CD4-positive, alpha-beta memory T cell (primary cell): ENCODE data around the gene PER2. TPM values are rescaled to one million over a fixed set of nuclear protein-coding genes. Genes with fewer than 3 reads are reported as not detected.
A peak's percentile ranks its signal among the peaks of the same experiment; 100 is the strongest.

Experiments used
- CTCF ChIA-PET: fragments of 350-600 bp; sonication (Branson Sonifier 250); formaldehyde crosslinking; loops from one replicate; lab custom pipeline; 2021; ENCODE audit warnings: inconsistent platforms; ENCODE audit not compliant: partially characterized antibody; lab: Charles Lee
- POLR2A ChIA-PET: fragments of 350-600 bp; sonication (Branson Sonifier 250); formaldehyde crosslinking; loops from one replicate; lab custom pipeline; 2021; ENCODE audit not compliant: partially characterized antibody; lab: Charles Lee
- DNase-seq, 5 donors: peaks; one replicate each; pipeline versions ENCODE4 v3.0.0 to v3.0.0-alpha.2; 2020 to 2022; ENCODE audit warnings: mixed read lengths in 1 of 5
- H3K27ac ChIP-seq: one replicate; pipeline ENCODE4 v1.7.0; 2013; ENCODE audit warnings: low read depth, low read length
- H3K27me3 ChIP-seq: 2 replicates; pipeline ENCODE4 v1.7.0; 2013; ENCODE audit warnings: mild to moderate bottlenecking, low read length, moderate library complexity; ENCODE audit not compliant: insufficient read depth
- H3K36me3 ChIP-seq: 2 replicates; pipeline ENCODE4 v1.7.0; 2013; ENCODE audit warnings: mild to moderate bottlenecking, low read length, moderate library complexity; ENCODE audit not compliant: insufficient read depth
- H3K4me1 ChIP-seq: 2 replicates; pipeline ENCODE4 v1.7.0; 2013; ENCODE audit warnings: mild to moderate bottlenecking, low read length, moderate library complexity; ENCODE audit not compliant: insufficient read depth
- H3K4me3 ChIP-seq, 2 donors: one replicate each; pipeline ENCODE4 v1.7.0; 2013; ENCODE audit warnings: low read length in 2 of 2, mild to moderate bottlenecking in 1 of 2
- H3K9me3 ChIP-seq, 2 donors: one replicate each; pipeline ENCODE4 v1.7.0; 2013; ENCODE audit warnings: low read length in 2 of 2, control low read depth in 1 of 2; ENCODE audit not compliant: control insufficient read depth in 1 of 2
- H3K27ac Mint-ChIP-seq, 7 donors: one replicate each; pipeline ENCODE4 v1.8.0; 2020 to 2021; ENCODE audit warnings: mixed read lengths in 7 of 7, mild to moderate bottlenecking in 6 of 7, inconsistent platforms in 3 of 7, moderate library complexity in 3 of 7
- H3K27me3 Mint-ChIP-seq, 2 donors: one replicate each; pipeline ENCODE4 v1.8.0; 2020 to 2021; ENCODE audit warnings: mixed read lengths in 2 of 2
- H3K36me3 Mint-ChIP-seq, 2 donors: one replicate each; pipeline ENCODE4 v1.8.0; 2020 to 2021; ENCODE audit warnings: mixed read lengths in 2 of 2, inconsistent platforms in 1 of 2, mild to moderate bottlenecking in 1 of 2
- H3K4me1 Mint-ChIP-seq, 4 donors: one replicate each; pipeline ENCODE4 v1.8.0; 2020 to 2021; ENCODE audit warnings: mixed read lengths in 4 of 4, mild to moderate bottlenecking in 1 of 4
- H3K4me3 Mint-ChIP-seq, 8 donors: one replicate each; pipeline ENCODE4 v1.8.0; 2020 to 2021; ENCODE audit warnings: mixed read lengths in 8 of 8, mild to moderate bottlenecking in 7 of 8, moderate library complexity in 6 of 8, inconsistent platforms in 3 of 8
- H3K9me3 Mint-ChIP-seq, 8 donors: one replicate each; pipeline ENCODE4 v1.8.0; 2020 to 2021; ENCODE audit warnings: mixed read lengths in 8 of 8, mild to moderate bottlenecking in 5 of 8, inconsistent platforms in 3 of 8, moderate library complexity in 1 of 8
- intact Hi-C: fragments of 100-400 bp; cut with micrococcal nuclease; formaldehyde crosslinking; loops from one replicate; pipeline ENCODE4 v1.15.1; 2023
- polyA plus RNA-seq, 2 donors: library from polyadenylated mRNA; unstranded; fragments of 300-500 nt; fragmentation: Illumina TruSeq; gene quantifications; one replicate each; pipeline ENCODE4 v1.2.3, GENCODE V29; 2021
- total RNA-seq, 2 experiments: library from RNA; stranded (reverse); gene quantifications; one replicate each; pipeline ENCODE4 v1.2.3, GENCODE V29; 2021

Gene PER2
- total and polyA plus RNA-seq, 4 experiments from 2014 or later = 0.42 to 13.4 (median 8.4) TPM

GRCh38 chr2:238286095-238286494 lies 2.3 kb downstream of the PER2 start:
- Mint-ChIP-seq H3K27me3 (no peaks in the 10 kb centered on the region), H3K4me1 (peaks cover 24 to 73% (median 50%) of the 10 kb centered on the region in 4 donors), H3K4me3 (peak overlapping the region in 1 of 8 donors; percentile 10), H3K9me3 (no peaks in the 10 kb centered on the region), H3K27ac (peak overlapping the region in 3 of 7 donors; percentile 85 to 97 (median 91)), H3K36me3 (peaks cover 0 to 3% of the 10 kb centered on the region in 2 donors)
- no peaks in the 10 kb centered on the region for H3K9me3 ChIP-seq
- H3K27ac ChIP-seq = no peak overlapping the region
- H3K4me1 ChIP-seq = peaks cover 35% of the 10 kb centered on the region
- no peak for DNase-seq
- no peaks in the 10 kb centered on the region for H3K27me3 ChIP-seq
- no peak overlapping the region for H3K4me3 ChIP-seq
- H3K36me3 ChIP-seq = no peaks in the 10 kb centered on the region
- POLR2A ChIA-PET = no interaction called here
- CTCF ChIA-PET = no interaction called here
- intact Hi-C loops = loop anchor here (5.0 kb wide), 1 partner anchor 594 kb away; no protein-coding TSS in a partner anchor

- no peak for DNase-seq
- Histone ChIP-seq H3K27ac (no peak overlapping the region), H3K4me3 (no peak overlapping the region), H3K36me3 (no peaks in the 10 kb centered on the region), H3K4me1 (peaks cover 35% of the 10 kb centered on the region), H3K27me3 (no peaks in the 10 kb centered on the region), H3K9me3 (no peaks in the 10 kb centered on the region)
- intact Hi-C loops = loop anchor here (5.0 kb wide), 1 partner anchor 593 kb away; no protein-coding TSS in a partner anchor
- H3K36me3 Mint-ChIP-seq = peaks cover 0 to 3% of the 10 kb centered on the region in 2 donors
- peak overlapping the region in 2 of 7 donors; percentile 29 to 97 for H3K27ac Mint-ChIP-seq
- ChIA-PET POLR2A (no interaction called here), CTCF (interaction anchor here (2.3 kb wide), 1 partner anchor 22 kb away, joined by 9 read pairs; no protein-coding TSS in a partner anchor)
- no peaks in the 10 kb centered on the region for H3K9me3 Mint-ChIP-seq
- H3K27me3 Mint-ChIP-seq = no peaks in the 10 kb centered on the region
- no peak overlapping the region for H3K4me3 Mint-ChIP-seq
- peaks cover 25 to 73% (median 50%) of the 10 kb centered on the region in 4 donors for H3K4me1 Mint-ChIP-seq
These were observed 2.7 kb downstream of the PER2 start for GRCh38 chr2:238285653-238286082.

- Mint-ChIP-seq H3K27me3 (no peaks in the 10 kb centered on the region), H3K9me3 (no peaks in the 10 kb centered on the region), H3K4me1 (peaks cover 28 to 68% (median 51%) of the 10 kb centered on the region in 4 donors), H3K27ac (peak overlapping the region in 2 of 7 donors; percentile 19 to 69), H3K36me3 (peaks cover 0 to 3% of the 10 kb centered on the region in 2 donors), H3K4me3 (no peak overlapping the region)
- intact Hi-C loops = loop anchor here (5.0 kb wide), 1 partner anchor 593 kb away; no protein-coding TSS in a partner anchor
- Histone ChIP-seq H3K4me1 (peaks cover 33% of the 10 kb centered on the region), H3K27ac (no peak overlapping the region), H3K4me3 (no peak overlapping the region), H3K36me3 (no peaks in the 10 kb centered on the region), H3K9me3 (no peaks in the 10 kb centered on the region), H3K27me3 (no peaks in the 10 kb centered on the region)
- no peak for DNase-seq
- ChIA-PET POLR2A (no interaction called here), CTCF (interaction anchor here (2.3 kb wide), 1 partner anchor 22 kb away, joined by 9 read pairs; no protein-coding TSS in a partner anchor)
These were observed 3.5 kb downstream of the PER2 start for GRCh38 chr2:238284802-238285515.

- peaks cover 24% of the 10 kb centered on the region for H3K4me1 ChIP-seq
- H3K9me3 Mint-ChIP-seq = no peaks in the 10 kb centered on the region
- POLR2A ChIA-PET = no interaction called here
- H3K36me3 Mint-ChIP-seq = peaks cover 0 to 3% of the 10 kb centered on the region in 2 donors
- intact Hi-C loops = no loop called here
- no peak overlapping the region for H3K27ac ChIP-seq
- no peak overlapping the region for H3K4me3 ChIP-seq
- H3K4me3 Mint-ChIP-seq = peak overlapping the region in 1 of 8 donors; percentile 7
- H3K27ac Mint-ChIP-seq = peak overlapping the region in 4 of 7 donors; percentile 33 to 63 (median 43)
- CTCF ChIA-PET = interaction anchor here (0.6 to 2.3 kb wide), 3 partner anchors 19 to 295 kb away, joined by 4 to 9 read pairs (median 4); no protein-coding TSS in a partner anchor
- DNase-seq = no peak
- H3K4me1 Mint-ChIP-seq = peaks cover 26 to 58% (median 43%) of the 10 kb centered on the region in 4 donors
- H3K9me3 ChIP-seq = no peaks in the 10 kb centered on the region
- no peaks in the 10 kb centered on the region for H3K27me3 ChIP-seq
- no peaks in the 10 kb centered on the region for H3K27me3 Mint-ChIP-seq
- no peaks in the 10 kb centered on the region for H3K36me3 ChIP-seq
These were observed 5.3 kb downstream of the PER2 start for GRCh38 chr2:238282861-238283738.

GRCh38 chr2:238281826-238282480 lies 6.5 kb downstream of the PER2 start:
- intact Hi-C loops = no loop called here
- H3K36me3 ChIP-seq = peaks cover 1% of the 10 kb centered on the region
- no peak overlapping the region for H3K4me3 ChIP-seq
- no peak overlapping the region for H3K27ac Mint-ChIP-seq
- H3K27ac ChIP-seq = no peak overlapping the region
- H3K36me3 Mint-ChIP-seq = peaks cover 0 to 9% of the 10 kb centered on the region in 2 donors
- ChIA-PET CTCF (interaction anchor here (1.1 kb wide), 1 partner anchor 17 kb away, joined by 4 read pairs; no protein-coding TSS in a partner anchor), POLR2A (no interaction called here)
- no peaks in the 10 kb centered on the region for H3K9me3 Mint-ChIP-seq
- H3K27me3 ChIP-seq = no peaks in the 10 kb centered on the region
- no peak overlapping the region for H3K4me3 Mint-ChIP-seq
- no peaks in the 10 kb centered on the region for H3K9me3 ChIP-seq
- DNase-seq = no peak
- no peaks in the 10 kb centered on the region for H3K27me3 Mint-ChIP-seq
- H3K4me1 ChIP-seq = peaks cover 13% of the 10 kb centered on the region
- peaks cover 21 to 50% (median 35%) of the 10 kb centered on the region in 4 donors for H3K4me1 Mint-ChIP-seq

GRCh38 chr2:238280083-238280825 lies 8.2 kb downstream of the PER2 start:
- DNase-seq = no peak
- ChIA-PET POLR2A (no interaction called here), CTCF (no interaction called here)
- Histone ChIP-seq H3K27ac (no peak overlapping the region), H3K9me3 (no peaks in the 10 kb centered on the region), H3K27me3 (no peaks in the 10 kb centered on the region), H3K36me3 (peaks cover 10% of the 10 kb centered on the region), H3K4me3 (no peak overlapping the region), H3K4me1 (no peaks in the 10 kb centered on the region)
- peaks cover 17 to 36% (median 26%) of the 10 kb centered on the region in 4 donors for H3K4me1 Mint-ChIP-seq
- H3K36me3 Mint-ChIP-seq = peaks cover 3 to 21% of the 10 kb centered on the region in 2 donors
- intact Hi-C loops = no loop called here
- H3K9me3 Mint-ChIP-seq = no peaks in the 10 kb centered on the region
- H3K27ac Mint-ChIP-seq = peak overlapping the region in 2 of 7 donors; percentile 5 to 6
- no peaks in the 10 kb centered on the region for H3K27me3 Mint-ChIP-seq
- no peak overlapping the region for H3K4me3 Mint-ChIP-seq
